Right atrium auricular region (tissue), 2 donors: ENCODE data around the gene GAS1. TPM values are rescaled to one million over a fixed set of nuclear protein-coding genes. Genes with fewer than 3 reads are reported as not detected.

ENCODE experiments used
- DNase-seq: peaks from one replicate; pipeline ENCODE4 v3.0.0-alpha.2; 2019; ENCODE audit warnings: low spot score
- H3K27ac ChIP-seq, 2 donors: fragments of 200-600 bp; sonication (generic); 1 replicate in 1 of 2; 2 replicates in 1 of 2; pipeline ENCODE4 v1.5.1; 2016 to 2019
- H3K27me3 ChIP-seq, 2 donors: fragments of 200-600 bp; sonication (generic); one replicate each; pipeline versions ENCODE4 v1.5.1 to v1.6.0; 2017 to 2019
- H3K36me3 ChIP-seq: fragments of 200-600 bp; sonication (generic); one replicate; pipeline ENCODE4 v1.5.1; 2016
- H3K4me1 ChIP-seq, 2 donors: fragments of 200-600 bp; sonication (generic); one replicate each; pipeline versions ENCODE4 v1.5.1 to v1.6.0; 2017 to 2019
- H3K4me3 ChIP-seq, 2 donors: fragments of 200-600 bp; sonication (generic); 1 replicate in 1 of 2; 2 replicates in 1 of 2; pipeline ENCODE4 v1.5.1; 2017 to 2019; ENCODE audit warnings: mild to moderate bottlenecking in 1 of 2, moderate library complexity in 1 of 2
- H3K9me3 ChIP-seq, 2 donors: fragments of 200-600 bp; sonication (generic); one replicate each; pipeline ENCODE4 v1.5.1; 2019
- total RNA-seq, 2 donors: library from RNA; depleted of rRNA; stranded (reverse); fragments of >200 nt; gene quantifications; one replicate each; pipeline ENCODE4 v1.1.0, GENCODE V29; 2016
- TF ChIP-seq, protein P1 (sequence below), 2 donors: fragments of 200-600 bp; sonication (generic); IDR thresholded peaks; one replicate each; pipeline ENCODE4 v1.5.1; 2019; ENCODE audit warnings: antibody characterized with exemption in 2 of 2

Gene GAS1
- total RNA-seq, 2 donors from 2014 or later, result 44.4 to 78.6 TPM

DNA sequence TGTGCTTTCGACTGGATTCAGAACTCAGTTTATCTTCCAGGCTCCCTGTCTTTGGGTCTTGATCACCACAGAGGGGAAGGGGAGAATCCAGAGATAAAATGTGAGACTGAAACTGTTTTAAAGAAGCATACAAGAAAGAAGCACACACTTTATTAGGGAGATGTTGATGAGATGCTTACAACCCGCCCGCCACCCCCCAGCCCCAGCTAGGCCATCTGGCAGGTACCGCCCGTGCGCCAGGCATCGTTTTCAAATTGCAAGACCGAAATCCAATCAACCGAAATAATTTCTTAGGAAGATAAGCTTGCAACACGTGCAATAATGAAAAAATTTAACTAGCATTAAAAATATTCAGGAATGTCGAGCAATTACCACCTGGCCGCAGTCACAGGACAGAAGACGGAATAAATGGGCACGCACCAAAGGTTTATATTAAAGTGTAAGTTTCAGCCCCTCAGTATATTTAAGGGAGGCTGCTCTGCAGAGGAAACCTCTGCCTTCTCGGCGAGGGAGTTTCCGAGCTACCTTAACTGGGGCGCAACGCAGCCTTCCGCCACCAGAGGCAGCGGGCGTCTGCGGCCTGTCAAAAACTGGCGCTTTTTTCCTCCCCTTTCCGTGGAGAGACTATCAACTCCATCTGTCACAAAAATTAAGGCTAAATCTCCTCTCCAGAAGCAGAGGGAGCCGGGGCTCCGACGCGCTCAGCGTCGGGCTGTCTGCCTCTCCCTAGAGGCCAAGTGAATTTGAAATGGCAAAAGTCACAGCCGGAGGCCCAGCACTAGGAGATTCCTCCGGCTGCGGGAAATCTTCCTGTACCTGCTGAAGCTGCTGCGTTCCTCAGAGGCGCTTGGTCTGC, 996 bp upstream of the GAS1 start:
- no peaks in the 10 kb centered on the region for H3K27me3 ChIP-seq
- H3K4me1 ChIP-seq, result peaks cover 0 to 28% of the 10 kb centered on the region in 2 donors
- peak; percentile 83 for DNase-seq
- peak overlapping the region; percentile 82 to 88 for H3K27ac ChIP-seq
- TF ChIP-seq, protein P1, sequence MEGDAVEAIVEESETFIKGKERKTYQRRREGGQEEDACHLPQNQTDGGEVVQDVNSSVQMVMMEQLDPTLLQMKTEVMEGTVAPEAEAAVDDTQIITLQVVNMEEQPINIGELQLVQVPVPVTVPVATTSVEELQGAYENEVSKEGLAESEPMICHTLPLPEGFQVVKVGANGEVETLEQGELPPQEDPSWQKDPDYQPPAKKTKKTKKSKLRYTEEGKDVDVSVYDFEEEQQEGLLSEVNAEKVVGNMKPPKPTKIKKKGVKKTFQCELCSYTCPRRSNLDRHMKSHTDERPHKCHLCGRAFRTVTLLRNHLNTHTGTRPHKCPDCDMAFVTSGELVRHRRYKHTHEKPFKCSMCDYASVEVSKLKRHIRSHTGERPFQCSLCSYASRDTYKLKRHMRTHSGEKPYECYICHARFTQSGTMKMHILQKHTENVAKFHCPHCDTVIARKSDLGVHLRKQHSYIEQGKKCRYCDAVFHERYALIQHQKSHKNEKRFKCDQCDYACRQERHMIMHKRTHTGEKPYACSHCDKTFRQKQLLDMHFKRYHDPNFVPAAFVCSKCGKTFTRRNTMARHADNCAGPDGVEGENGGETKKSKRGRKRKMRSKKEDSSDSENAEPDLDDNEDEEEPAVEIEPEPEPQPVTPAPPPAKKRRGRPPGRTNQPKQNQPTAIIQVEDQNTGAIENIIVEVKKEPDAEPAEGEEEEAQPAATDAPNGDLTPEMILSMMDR (IDR thresholded peaks at IDR 0.05), result peak; percentile 74 to 89
- H3K36me3 ChIP-seq, result no peaks in the 10 kb centered on the region
- no peaks in the 10 kb centered on the region for H3K9me3 ChIP-seq
- peak overlapping the region; percentile 73 to 80 for H3K4me3 ChIP-seq

DNA sequence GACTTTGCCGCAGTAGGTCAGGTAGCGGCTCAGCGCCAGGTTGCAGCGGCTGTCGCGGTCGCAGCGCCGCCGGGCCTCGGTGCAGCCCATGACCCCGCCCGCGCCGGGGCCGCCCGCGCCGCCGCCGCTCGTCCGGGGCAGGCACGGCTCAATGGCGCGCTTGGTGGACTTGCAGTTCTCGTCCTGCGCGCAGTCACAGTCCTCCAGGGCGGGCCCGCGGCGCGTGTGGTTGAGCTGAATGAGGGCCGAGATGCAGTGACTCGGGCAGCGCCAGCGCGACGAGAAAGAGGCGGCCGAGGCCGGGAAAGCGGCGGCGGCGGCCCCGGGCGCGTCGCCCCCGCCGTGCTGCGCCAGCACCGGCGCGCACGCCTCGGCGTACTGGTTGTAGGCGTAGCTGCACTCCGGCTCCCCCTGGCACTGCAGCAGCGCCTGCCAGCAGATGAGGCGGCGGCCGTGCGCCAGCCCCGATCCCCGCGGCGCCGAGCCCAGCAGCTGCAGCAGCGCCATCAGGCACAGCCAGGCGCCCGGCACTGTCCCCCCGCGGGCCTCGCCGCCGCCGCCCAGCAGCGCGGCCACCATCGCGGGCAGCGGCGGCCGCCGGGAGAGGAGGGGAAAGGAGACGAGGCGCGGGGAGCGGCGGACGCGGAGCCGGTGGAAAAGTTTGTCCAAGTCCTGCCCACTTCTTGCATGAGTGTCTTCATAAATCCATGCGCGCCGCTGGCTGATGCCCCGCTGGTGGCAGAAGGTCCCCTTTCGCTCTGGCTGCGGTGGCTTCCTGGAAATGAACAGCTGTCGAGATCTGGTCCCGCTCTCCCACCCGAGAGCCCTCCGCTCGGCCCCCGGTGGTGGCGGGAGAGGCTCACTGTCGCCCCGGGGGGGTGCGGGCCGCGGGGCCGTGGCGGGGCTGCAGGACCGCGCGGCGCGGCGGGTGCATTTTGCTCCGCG, 833 bp downstream of the GAS1 start:
- no peaks in the 10 kb centered on the region for H3K27me3 ChIP-seq
- H3K9me3 ChIP-seq, result no peaks in the 10 kb centered on the region
- peaks cover 0 to 31% of the 10 kb centered on the region in 2 donors for H3K4me1 ChIP-seq
- TF ChIP-seq, protein P1 (IDR thresholded peaks at IDR 0.05), result no peak
- DNase-seq, result no peak
- H3K36me3 ChIP-seq, result no peaks in the 10 kb centered on the region
- peak overlapping the region; percentile 82 to 88 for H3K27ac ChIP-seq
- H3K4me3 ChIP-seq, result peak overlapping the region; percentile 73 to 80

DNA sequence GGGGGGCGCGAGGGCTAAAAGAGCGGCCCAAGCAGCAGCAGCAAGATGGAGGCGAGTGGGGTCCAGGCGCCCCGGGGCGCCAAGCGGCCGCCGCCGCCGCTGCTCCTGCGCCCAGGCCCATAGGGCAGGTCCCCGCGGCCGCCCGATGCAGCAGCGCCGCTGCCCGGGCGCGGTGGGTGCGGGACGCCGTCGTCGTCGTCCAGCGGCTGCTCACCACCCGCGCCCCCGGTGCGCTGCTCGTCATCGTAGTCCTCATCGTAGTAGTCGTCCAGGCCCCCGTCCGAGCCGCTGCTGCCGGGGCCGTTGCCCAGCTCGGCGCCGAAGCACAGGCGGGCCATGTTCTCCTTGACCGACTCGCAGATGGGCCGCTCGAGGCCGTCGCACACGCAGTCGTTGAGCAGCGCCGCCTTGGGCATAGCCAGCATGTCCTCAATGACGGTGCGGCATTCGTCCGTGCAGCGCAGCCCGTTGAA, 1.5 kb downstream of the GAS1 start:
- peaks cover 0 to 31% of the 10 kb centered on the region in 2 donors for H3K4me1 ChIP-seq

GRCh38 chr9:86944796-86945727, 2.2 kb downstream of the GAS1 start:
- no peak for DNase-seq
- peak overlapping the region; percentile 82 to 88 for H3K27ac ChIP-seq
- no peaks in the 10 kb centered on the region for H3K36me3 ChIP-seq
- peaks cover 0 to 31% of the 10 kb centered on the region in 2 donors for H3K4me1 ChIP-seq
- TF ChIP-seq, protein P1 (IDR thresholded peaks at IDR 0.05), result no peak
- H3K4me3 ChIP-seq, result peak overlapping the region; percentile 73 to 80
- no peaks in the 10 kb centered on the region for H3K9me3 ChIP-seq
- H3K27me3 ChIP-seq, result no peaks in the 10 kb centered on the region

More for the DNA sequence above, 1.5 kb downstream of the GAS1 start:
- peak overlapping the region; percentile 82 to 88 for H3K27ac ChIP-seq
- H3K36me3 ChIP-seq, result no peaks in the 10 kb centered on the region
- H3K4me3 ChIP-seq, result peak overlapping the region; percentile 73 to 80
- TF ChIP-seq, protein P1 (IDR thresholded peaks at IDR 0.05), result peak in 1 of 2 donors; percentile 43
- no peaks in the 10 kb centered on the region for H3K27me3 ChIP-seq
- H3K9me3 ChIP-seq, result no peaks in the 10 kb centered on the region
- DNase-seq, result no peak
